ENCODE measurements around the gene PPOX.

PPOX gene

DNA sequence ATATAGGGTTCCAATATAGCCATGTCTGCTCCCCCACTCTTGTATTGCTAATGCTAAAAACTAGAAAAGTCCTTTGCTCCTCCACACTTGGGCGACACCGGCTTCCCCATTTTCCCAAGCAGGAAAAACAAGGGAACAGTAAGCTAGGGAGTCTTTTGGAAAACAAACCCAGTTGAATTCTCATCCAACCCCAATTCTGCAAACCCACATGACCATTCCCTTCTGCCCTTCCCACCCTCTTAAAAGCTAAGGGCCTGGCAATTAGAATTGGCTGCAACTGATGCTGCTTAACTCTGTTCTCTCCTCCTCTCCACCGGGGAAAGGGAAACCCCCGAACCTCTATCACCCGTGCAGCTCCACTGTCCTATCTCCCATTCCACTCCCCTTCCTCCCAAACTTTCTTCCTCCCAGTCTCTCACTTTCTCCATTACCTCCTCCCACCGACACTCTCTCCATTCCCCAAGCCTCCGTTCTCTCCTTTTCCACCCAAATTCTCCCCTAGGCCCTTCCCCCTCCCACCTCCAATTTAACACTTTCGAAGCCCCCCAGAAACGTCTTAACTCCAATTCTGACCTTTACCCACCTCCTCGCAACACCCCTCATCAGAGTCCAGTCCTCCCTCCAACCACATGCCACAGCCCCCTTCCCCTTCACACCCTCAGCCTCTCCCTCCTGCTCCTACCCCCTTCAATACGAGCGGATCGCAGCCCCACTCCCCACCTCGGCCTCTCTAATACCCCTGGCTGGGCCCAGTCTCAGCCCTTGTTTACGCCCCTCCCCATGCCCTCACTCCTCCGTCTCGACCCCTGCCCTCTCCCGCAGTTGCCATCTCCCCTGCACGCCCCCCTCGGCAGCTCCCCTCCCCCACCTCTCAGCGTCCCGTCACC is 34.5 kb upstream of the PPOX start:
- no peaks in the 10 kb centered on the region for H3K27me3 ChIP-seq (ENCODE audit: insufficient read depth, poor library complexity, severe bottlenecking)
- peak overlapping the region; percentile 95 for H3K4me3 ChIP-seq (replicated peaks; ENCODE audit: insufficient read depth, low read length)
- no peak for DNase-seq (ENCODE audit: low read depth in 1 of 2, low spot score in 1 of 2)
- H3K27ac ChIP-seq (replicated peaks) = peak overlapping the region; percentile 75
- TF ChIP-seq SPI1 (IDR thresholded peaks at IDR 0.05; ENCODE audit: borderline replicate concordance, low read depth) (no peak), GABPA (IDR thresholded peaks at IDR 0.05; ENCODE audit: low read depth) (no peak), POLR2AphosphoS5 (IDR thresholded peaks at IDR 0.05; ENCODE audit: low read depth) (no peak)
- TF ChIP-seq, protein P1, sequence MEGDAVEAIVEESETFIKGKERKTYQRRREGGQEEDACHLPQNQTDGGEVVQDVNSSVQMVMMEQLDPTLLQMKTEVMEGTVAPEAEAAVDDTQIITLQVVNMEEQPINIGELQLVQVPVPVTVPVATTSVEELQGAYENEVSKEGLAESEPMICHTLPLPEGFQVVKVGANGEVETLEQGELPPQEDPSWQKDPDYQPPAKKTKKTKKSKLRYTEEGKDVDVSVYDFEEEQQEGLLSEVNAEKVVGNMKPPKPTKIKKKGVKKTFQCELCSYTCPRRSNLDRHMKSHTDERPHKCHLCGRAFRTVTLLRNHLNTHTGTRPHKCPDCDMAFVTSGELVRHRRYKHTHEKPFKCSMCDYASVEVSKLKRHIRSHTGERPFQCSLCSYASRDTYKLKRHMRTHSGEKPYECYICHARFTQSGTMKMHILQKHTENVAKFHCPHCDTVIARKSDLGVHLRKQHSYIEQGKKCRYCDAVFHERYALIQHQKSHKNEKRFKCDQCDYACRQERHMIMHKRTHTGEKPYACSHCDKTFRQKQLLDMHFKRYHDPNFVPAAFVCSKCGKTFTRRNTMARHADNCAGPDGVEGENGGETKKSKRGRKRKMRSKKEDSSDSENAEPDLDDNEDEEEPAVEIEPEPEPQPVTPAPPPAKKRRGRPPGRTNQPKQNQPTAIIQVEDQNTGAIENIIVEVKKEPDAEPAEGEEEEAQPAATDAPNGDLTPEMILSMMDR (IDR thresholded peaks at IDR 0.05; ENCODE audit: insufficient read depth, low read length) = no peak
- TF ChIP-seq, protein P2, sequence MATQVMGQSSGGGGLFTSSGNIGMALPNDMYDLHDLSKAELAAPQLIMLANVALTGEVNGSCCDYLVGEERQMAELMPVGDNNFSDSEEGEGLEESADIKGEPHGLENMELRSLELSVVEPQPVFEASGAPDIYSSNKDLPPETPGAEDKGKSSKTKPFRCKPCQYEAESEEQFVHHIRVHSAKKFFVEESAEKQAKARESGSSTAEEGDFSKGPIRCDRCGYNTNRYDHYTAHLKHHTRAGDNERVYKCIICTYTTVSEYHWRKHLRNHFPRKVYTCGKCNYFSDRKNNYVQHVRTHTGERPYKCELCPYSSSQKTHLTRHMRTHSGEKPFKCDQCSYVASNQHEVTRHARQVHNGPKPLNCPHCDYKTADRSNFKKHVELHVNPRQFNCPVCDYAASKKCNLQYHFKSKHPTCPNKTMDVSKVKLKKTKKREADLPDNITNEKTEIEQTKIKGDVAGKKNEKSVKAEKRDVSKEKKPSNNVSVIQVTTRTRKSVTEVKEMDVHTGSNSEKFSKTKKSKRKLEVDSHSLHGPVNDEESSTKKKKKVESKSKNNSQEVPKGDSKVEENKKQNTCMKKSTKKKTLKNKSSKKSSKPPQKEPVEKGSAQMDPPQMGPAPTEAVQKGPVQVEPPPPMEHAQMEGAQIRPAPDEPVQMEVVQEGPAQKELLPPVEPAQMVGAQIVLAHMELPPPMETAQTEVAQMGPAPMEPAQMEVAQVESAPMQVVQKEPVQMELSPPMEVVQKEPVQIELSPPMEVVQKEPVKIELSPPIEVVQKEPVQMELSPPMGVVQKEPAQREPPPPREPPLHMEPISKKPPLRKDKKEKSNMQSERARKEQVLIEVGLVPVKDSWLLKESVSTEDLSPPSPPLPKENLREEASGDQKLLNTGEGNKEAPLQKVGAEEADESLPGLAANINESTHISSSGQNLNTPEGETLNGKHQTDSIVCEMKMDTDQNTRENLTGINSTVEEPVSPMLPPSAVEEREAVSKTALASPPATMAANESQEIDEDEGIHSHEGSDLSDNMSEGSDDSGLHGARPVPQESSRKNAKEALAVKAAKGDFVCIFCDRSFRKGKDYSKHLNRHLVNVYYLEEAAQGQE (IDR thresholded peaks at IDR 0.05; ENCODE audit: insufficient replicate concordance, low read depth) = no peak

DNA sequence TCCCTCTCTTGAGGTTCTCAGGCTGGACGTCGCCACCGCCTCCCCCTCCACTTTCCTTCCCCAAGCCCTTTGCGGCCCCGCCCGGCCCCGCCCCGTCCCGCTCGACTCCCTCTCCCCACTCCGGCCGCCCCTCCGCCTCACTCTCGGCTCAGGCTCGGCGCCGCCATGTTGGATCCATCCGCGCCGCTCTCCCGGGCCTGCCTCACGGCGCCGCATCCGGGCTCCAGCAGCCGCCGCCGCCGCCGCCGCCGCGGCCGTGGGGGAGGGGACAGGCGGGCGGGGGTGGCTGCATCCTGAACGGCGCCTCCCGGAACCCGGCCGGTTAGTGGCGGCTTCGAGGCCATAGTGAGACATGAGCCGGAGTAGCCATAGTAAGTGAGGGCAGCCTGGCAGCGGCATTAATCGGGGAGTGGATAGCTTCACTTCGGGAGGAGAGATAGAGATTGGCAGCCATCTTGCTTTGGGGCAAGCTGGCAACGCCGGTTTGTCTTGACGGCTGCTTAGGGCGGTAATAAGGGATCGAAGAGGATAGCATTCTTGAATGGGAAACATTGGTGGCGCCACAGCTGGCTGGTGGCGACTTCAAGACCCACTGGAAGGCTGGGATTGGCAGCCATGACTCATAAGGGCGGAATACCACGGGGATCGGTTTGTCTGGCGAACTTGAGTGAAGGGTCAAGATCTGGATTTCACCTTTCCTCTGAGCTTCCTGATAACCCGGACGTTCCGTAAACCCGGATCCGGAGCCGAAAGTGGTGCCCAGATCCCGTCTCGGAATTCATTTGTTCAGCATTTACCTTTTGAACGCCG is 33.6 kb upstream of the PPOX start, which contains the start of gene DEDD:
Gene DEDD, minus strand, starts transcription at position 258 of the 810 bp plus-strand sequence. CDS start 8,205 bp downstream, outside the sequence.
- H3K27ac ChIP-seq (replicated peaks) = peak within 1 kb of the TSS; percentile 75
- TF ChIP-seq GABPA (IDR thresholded peaks at IDR 0.05; ENCODE audit: low read depth) (peak; percentile 28), POLR2AphosphoS5 (IDR thresholded peaks at IDR 0.05; ENCODE audit: low read depth) (0 out of 2 replicates have a peak, but pooled peaks have one; percentile 38), SPI1 (IDR thresholded peaks at IDR 0.05; ENCODE audit: borderline replicate concordance, low read depth) (no peak)
- TF ChIP-seq, protein P1 (IDR thresholded peaks at IDR 0.05; ENCODE audit: insufficient read depth, low read length) = no peak
- TF ChIP-seq, protein P2 (IDR thresholded peaks at IDR 0.05; ENCODE audit: insufficient replicate concordance, low read depth) = peak; percentile 8
- H3K4me3 ChIP-seq (replicated peaks; ENCODE audit: insufficient read depth, low read length) = peak within 1 kb of the TSS; percentile 95
- DNase-seq (ENCODE audit: low read depth in 1 of 2, low spot score in 1 of 2) = peak; percentile 92 to 97
- no peaks in the 10 kb centered on the region for H3K27me3 ChIP-seq (ENCODE audit: insufficient read depth, poor library complexity, severe bottlenecking)

DNA sequence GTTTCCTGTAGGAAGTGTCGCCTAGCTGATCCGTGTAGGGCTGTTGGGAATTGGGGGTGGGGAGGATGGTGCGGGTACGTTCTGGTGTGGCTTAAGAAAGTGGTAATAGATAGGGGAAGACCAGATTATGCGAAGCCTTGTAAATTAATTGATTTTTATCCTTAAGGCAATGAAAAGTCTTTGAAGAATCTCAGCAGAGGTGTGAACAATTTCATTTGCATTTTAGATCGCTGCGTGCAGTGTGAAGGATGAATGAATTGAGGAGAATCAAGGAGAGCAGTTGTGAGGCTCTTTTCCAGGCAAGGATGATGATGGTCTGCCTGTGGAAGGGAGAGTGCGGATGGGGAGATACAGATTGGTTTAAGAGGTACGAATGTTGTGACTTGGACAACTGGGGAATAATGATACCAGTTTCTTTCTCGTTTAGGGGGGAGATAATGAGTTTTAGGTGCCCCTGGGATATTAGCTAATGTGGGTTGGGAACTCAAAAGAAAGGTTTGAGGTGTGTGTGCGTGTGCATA is 32.9 kb upstream of the PPOX start:
- Histone ChIP-seq H3K27me3 (ENCODE audit: insufficient read depth, poor library complexity, severe bottlenecking) (no peaks in the 10 kb centered on the region), H3K4me3 (replicated peaks; ENCODE audit: insufficient read depth, low read length) (peak overlapping the region; percentile 95), H3K27ac (replicated peaks) (peak overlapping the region; percentile 75)
- TF ChIP-seq POLR2AphosphoS5 (IDR thresholded peaks at IDR 0.05; ENCODE audit: low read depth) = no peak
- no peak for TF ChIP-seq GABPA (IDR thresholded peaks at IDR 0.05; ENCODE audit: low read depth)
- TF ChIP-seq SPI1 (IDR thresholded peaks at IDR 0.05; ENCODE audit: borderline replicate concordance, low read depth) = no peak
- TF ChIP-seq, protein P2 (IDR thresholded peaks at IDR 0.05; ENCODE audit: insufficient replicate concordance, low read depth) = no peak
- TF ChIP-seq, protein P1 (IDR thresholded peaks at IDR 0.05; ENCODE audit: insufficient read depth, low read length) = no peak
- no peak for DNase-seq (ENCODE audit: low read depth in 1 of 2, low spot score in 1 of 2)
